SK-N-MC (cell line): ENCODE data around the gene GDPD3.
A peak's percentile ranks its signal among the peaks of the same experiment; 100 is the strongest.

Experiments
- EZH2 ChIP-seq: fragments of 200-600 bp; sonication (generic); IDR thresholded peaks from one replicate; pipeline ENCODE4 v1.6.1; 2017; ENCODE audit warnings: antibody characterized with exemption
- POLR2AphosphoS5 ChIP-seq: IDR thresholded peaks from 2 replicates; pipeline ENCODE4 v1.6.1; 2012; ENCODE audit warnings: mild to moderate bottlenecking, low read depth, low read length, borderline replicate concordance

DNA sequence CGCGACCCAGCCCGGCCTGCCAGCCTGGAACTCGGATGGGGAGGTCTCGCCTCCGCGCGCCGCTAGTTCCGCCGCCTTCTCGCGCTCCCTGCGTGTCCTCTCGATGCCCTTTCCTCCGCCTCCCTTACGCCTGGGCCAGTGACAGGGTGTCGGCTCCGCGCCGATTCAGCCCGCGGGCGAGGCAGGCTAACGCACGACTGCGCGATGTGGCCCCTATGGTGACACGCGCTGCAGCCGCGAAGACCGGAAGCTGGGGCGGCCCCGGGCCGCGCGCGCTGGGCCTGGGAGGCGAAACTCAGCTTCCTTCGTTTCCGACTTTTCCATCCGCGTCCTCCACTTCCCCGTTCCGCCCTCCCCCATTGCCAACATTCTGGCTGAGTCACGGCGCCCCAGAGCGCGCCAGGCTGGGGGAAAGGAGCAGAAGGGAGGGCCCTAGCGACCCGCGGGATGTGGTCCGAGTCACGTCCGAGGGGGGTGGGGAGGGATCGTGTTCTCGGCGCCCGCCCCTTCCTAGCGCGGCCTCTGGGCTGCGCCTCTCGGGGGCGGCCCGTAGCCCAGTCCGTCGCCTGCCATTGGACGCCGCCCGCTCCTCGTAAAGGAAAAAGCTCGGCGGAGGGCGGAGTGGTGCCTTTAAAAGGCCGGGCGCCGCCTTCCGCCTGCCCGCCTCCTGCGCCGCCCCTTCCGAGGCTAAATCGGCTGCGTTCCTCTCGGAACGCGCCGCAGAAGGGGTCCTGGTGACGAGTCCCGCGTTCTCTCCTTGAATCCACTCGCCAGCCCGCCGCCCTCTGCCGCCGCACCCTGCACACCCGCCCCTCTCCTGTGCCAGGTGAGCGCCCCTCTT lies 48.0 kb downstream of the GDPD3 start, which contains the start of gene ALDOA:
- TF ChIP-seq EZH2 (no peak), POLR2AphosphoS5 (peak; percentile 95)
